ENCODE measurements around the gene YEATS2. TPM values are rescaled to one million over a fixed set of nuclear protein-coding genes. Genes with fewer than 3 reads are reported as not detected.

Gene YEATS2
- total RNA-seq, 3 donors from 2014 or later (not counting 1 experiment from before 2014, with no cell fraction given) = 23.1 to 25.8 (median 25.2) TPM

GRCh38 chr3:183816681-183817510 lies 119.3 kb downstream of the YEATS2 start:
- Histone ChIP-seq H3K27me3 (ENCODE audit: control insufficient read depth, insufficient read depth, low read length) (no peaks in the 10 kb centered on the region), H3K27ac (ENCODE audit: low read length) (no peak overlapping the region), H3K4me3 (ENCODE audit: low read length) (no peak overlapping the region), H3K4me1 (ENCODE audit: control insufficient read depth, insufficient read depth, low read length) (peaks cover 14% of the 10 kb centered on the region), H3K9me3 (ENCODE audit: control insufficient read depth, insufficient read depth, low read length) (no peaks in the 10 kb centered on the region), H3K36me3 (ENCODE audit: control insufficient read depth, insufficient read depth, low read length) (no peaks in the 10 kb centered on the region)
- Mint-ChIP-seq H3K27ac (no peak overlapping the region), H3K4me1 (peaks cover 0 to 5% of the 10 kb centered on the region in 2 donors), H3K27me3 (ENCODE audit: low read depth in 2 of 2) (no peaks in the 10 kb centered on the region), H3K4me3 (no peak overlapping the region), H3K9me3 (no peaks in the 10 kb centered on the region), H3K36me3 (no peaks in the 10 kb centered on the region)
- intact Hi-C loops (cut with micrococcal nuclease) = no loop called here
- TF ChIP-seq CTCF (IDR thresholded peaks at IDR 0.05) = no peak
- DNase-seq (no peak), ATAC-seq (no peak)
- WGBS (ENCODE audit: insufficient coverage) = 88% methylated on average over 20 of the region's 20 CpGs

- H3K36me3 ChIP-seq (ENCODE audit: control insufficient read depth, insufficient read depth, low read length) = no peaks in the 10 kb centered on the region
- H3K4me1 ChIP-seq (ENCODE audit: control insufficient read depth, insufficient read depth, low read length) = peaks cover 14% of the 10 kb centered on the region
- H3K4me3 ChIP-seq (ENCODE audit: low read length) = no peak overlapping the region
- TF ChIP-seq CTCF (IDR thresholded peaks at IDR 0.05) = no peak
- no peak overlapping the region for H3K27ac ChIP-seq (ENCODE audit: low read length)
- Mint-ChIP-seq H3K4me1 (peaks cover 0 to 10% of the 10 kb centered on the region in 2 donors), H3K27ac (no peak overlapping the region), H3K36me3 (no peaks in the 10 kb centered on the region), H3K27me3 (ENCODE audit: low read depth in 2 of 2) (no peaks in the 10 kb centered on the region), H3K9me3 (no peaks in the 10 kb centered on the region), H3K4me3 (no peak overlapping the region)
- ATAC-seq = no peak
- no peak for DNase-seq
- H3K27me3 ChIP-seq (ENCODE audit: control insufficient read depth, insufficient read depth, low read length) = no peaks in the 10 kb centered on the region
- H3K9me3 ChIP-seq (ENCODE audit: control insufficient read depth, insufficient read depth, low read length) = no peaks in the 10 kb centered on the region
- 100% methylated on average over 8 of the region's 9 CpGs for WGBS (ENCODE audit: insufficient coverage)
- intact Hi-C loops (cut with micrococcal nuclease) = no loop called here
Measured at GRCh38 chr3:183817639-183818038, 120.0 kb downstream of the YEATS2 start.

- intact Hi-C loops (cut with micrococcal nuclease) = no loop called here
- Mint-ChIP-seq H3K27me3 (ENCODE audit: low read depth in 2 of 2) (no peaks in the 10 kb centered on the region), H3K36me3 (no peaks in the 10 kb centered on the region), H3K4me1 (peaks cover 0 to 10% of the 10 kb centered on the region in 2 donors), H3K9me3 (no peaks in the 10 kb centered on the region), H3K4me3 (no peak overlapping the region), H3K27ac (no peak overlapping the region)
- H3K4me1 ChIP-seq (ENCODE audit: control insufficient read depth, insufficient read depth, low read length) = peaks cover 14% of the 10 kb centered on the region
- 93% methylated on average over 14 of the region's 14 CpGs for WGBS (ENCODE audit: insufficient coverage)
- ATAC-seq (no peak), DNase-seq (no peak)
- no peaks in the 10 kb centered on the region for H3K9me3 ChIP-seq (ENCODE audit: control insufficient read depth, insufficient read depth, low read length)
- H3K27ac ChIP-seq (ENCODE audit: low read length) = no peak overlapping the region
- no peak for TF ChIP-seq CTCF (IDR thresholded peaks at IDR 0.05)
- H3K4me3 ChIP-seq (ENCODE audit: low read length) = no peak overlapping the region
- H3K27me3 ChIP-seq (ENCODE audit: control insufficient read depth, insufficient read depth, low read length) = no peaks in the 10 kb centered on the region
- H3K36me3 ChIP-seq (ENCODE audit: control insufficient read depth, insufficient read depth, low read length) = no peaks in the 10 kb centered on the region
Measured at GRCh38 chr3:183818041-183818620, 120.5 kb downstream of the YEATS2 start.
